NCI-H345 treated with DMSO at 0.1 percent for 48 hours (cell line): ENCODE measurements around the gene DIS3L2.
"Not testable (repeated sequence)": the region's sequence is repeated elsewhere in the genome, so short reads cannot be mapped to it uniquely, and the experiment has no call there.

Experiments
- DNase-seq: peaks from one replicate; lab custom pipeline; 2025; ENCODE audit not compliant: unreplicated experiment; lab: John Stamatoyannopoulos, UW

DIS3L2 gene

GRCh38 chr2:232006253-232006652, 44.7 kb downstream of the DIS3L2 start:
- no peak for DNase-seq

GRCh38 chr2:232008907-232009638, 47.6 kb downstream of the DIS3L2 start:
- no peak for DNase-seq

GRCh38 chr2:232009639-232010274, 48.2 kb downstream of the DIS3L2 start:
- DNase-seq: no peak

- no peak for DNase-seq
Measured at GRCh38 chr2:232013701-232014353, 52.3 kb downstream of the DIS3L2 start.

GRCh38 chr2:232014681-232015080, 53.2 kb downstream of the DIS3L2 start:
- no peak for DNase-seq

- no peak for DNase-seq
Measured at GRCh38 chr2:232018181-232018580, 56.7 kb downstream of the DIS3L2 start.

- no peak for DNase-seq
Measured at GRCh38 chr2:232022718-232023117, 61.2 kb downstream of the DIS3L2 start.

- DNase-seq: no peak
Measured at GRCh38 chr2:232023426-232023825, 61.9 kb downstream of the DIS3L2 start.

- DNase-seq: no peak
Measured at GRCh38 chr2:232024457-232024856, 62.9 kb downstream of the DIS3L2 start.

GRCh38 chr2:232026910-232027309, 65.4 kb downstream of the DIS3L2 start:
- no peak for DNase-seq

- no peak for DNase-seq
Measured at GRCh38 chr2:232027530-232027929, 66.0 kb downstream of the DIS3L2 start.

GRCh38 chr2:232028071-232028470, 66.6 kb downstream of the DIS3L2 start:
- no peak for DNase-seq

GRCh38 chr2:232028631-232029030, 67.1 kb downstream of the DIS3L2 start:
- DNase-seq: no peak

- no peak for DNase-seq
Measured at GRCh38 chr2:232029346-232029745, 67.8 kb downstream of the DIS3L2 start.

GRCh38 chr2:232030229-232030628, 68.7 kb downstream of the DIS3L2 start:
- DNase-seq: no peak

- DNase-seq: not testable (repeated sequence)
Measured at GRCh38 chr2:232035292-232035691, 73.8 kb downstream of the DIS3L2 start.

- not testable (repeated sequence) for DNase-seq
Measured at GRCh38 chr2:232036876-232037275, 75.4 kb downstream of the DIS3L2 start.

- DNase-seq: no peak
Measured at GRCh38 chr2:232038251-232038880, 76.9 kb downstream of the DIS3L2 start.

GRCh38 chr2:232038881-232039485, 77.5 kb downstream of the DIS3L2 start:
- no peak for DNase-seq

- DNase-seq: no peak
Measured at GRCh38 chr2:232042911-232043574, 81.5 kb downstream of the DIS3L2 start.

GRCh38 chr2:232043966-232044365, 82.5 kb downstream of the DIS3L2 start:
- no peak for DNase-seq
